ENCODE results near the gene GHR. TPM values are rescaled to one million over a fixed set of nuclear protein-coding genes. Genes with fewer than 3 reads are reported as not detected.

Gene GHR
- total and polyA plus RNA-seq, 2 donors (not counting 3 experiments of a cell fraction or from before 2014, with no cell fraction given), result 0.27 to 0.28 TPM

GRCh38 chr5:42641336-42642005 is 218.2 kb downstream of the GHR start:
- Histone ChIP-seq H3K9me3 (replicated peaks; ENCODE audit: control insufficient read depth, insufficient read depth, low read length) (no peaks in the 10 kb centered on the region), H3K9ac (replicated peaks; ENCODE audit: extremely low read depth, insufficient read depth, low read length) (no peak overlapping the region), H3K4me1 (ENCODE audit: control insufficient read depth, extremely low read depth, insufficient read depth, low read length) (no peaks in the 10 kb centered on the region), H3K27me3 (ENCODE audit: control insufficient read depth in 2 of 2, insufficient read depth in 2 of 2, low read length in 2 of 2) (no peaks in the 10 kb centered on the region), H3K36me3 (ENCODE audit: control insufficient read depth in 2 of 2, extremely low read depth in 1 of 2, insufficient read depth in 2 of 2, low read length in 2 of 2) (no peaks in the 10 kb centered on the region), H2AFZ (ENCODE audit: low read depth, low read length) (no peak overlapping the region), H3K9me1 (replicated peaks; ENCODE audit: control insufficient read depth, extremely low read depth, insufficient read depth, low read length) (no peaks in the 10 kb centered on the region), H3K79me2 (ENCODE audit: control insufficient read depth, insufficient read depth, low read length) (no peaks in the 10 kb centered on the region), H3K4me2 (ENCODE audit: insufficient read depth, low read length) (no peak overlapping the region), H4K20me1 (replicated peaks; ENCODE audit: control insufficient read depth, extremely low read depth, insufficient read depth, low read length) (no peaks in the 10 kb centered on the region), H3K4me3 (replicated peaks in 1 of 3; ENCODE audit: insufficient read depth in 1 of 3, low read depth in 1 of 3, low read length in 3 of 3) (no peak overlapping the region), H3K27ac (ENCODE audit: insufficient read depth, low read depth, low read length) (no peak overlapping the region)
- intact Hi-C loops (cut with micrococcal nuclease), result no loop called here
- ChIA-PET POLR2A (no interaction called here), CTCF (interaction anchor here (1.4 kb wide), 1 partner anchor 58 kb away, joined by 3 read pairs; no protein-coding TSS in a partner anchor)
- no peak for TF ChIP-seq JUN (IDR thresholded peaks at IDR 0.05; ENCODE audit: borderline replicate concordance, insufficient read depth, insufficient read length, low read depth)
- TF ChIP-seq CTCF (IDR thresholded peaks at IDR 0.05; ENCODE audit: extremely low read depth in 1 of 2, insufficient read depth in 1 of 2, low read depth in 1 of 2, low read length in 2 of 2), result no peak
- TF ChIP-seq GATA2 (IDR thresholded peaks at IDR 0.05; ENCODE audit: insufficient read depth, insufficient read length, low read depth, low read length), result no peak
- TF ChIP-seq FOS (IDR thresholded peaks at IDR 0.05; ENCODE audit: borderline replicate concordance, insufficient read depth, low read length), result no peak
- no peak for TF ChIP-seq MYC (IDR thresholded peaks at IDR 0.05; ENCODE audit: low read depth, low read length)
- TF ChIP-seq MAX (IDR thresholded peaks at IDR 0.05; ENCODE audit: insufficient read depth, insufficient read length), result no peak
- no peak for TF ChIP-seq POLR2AphosphoS5 (IDR thresholded peaks at IDR 0.05; ENCODE audit: insufficient read depth, low read depth, low read length)
- no peak for TF ChIP-seq EZH2 (IDR thresholded peaks at IDR 0.05; ENCODE audit: borderline replicate concordance, low read depth, low read length, severe bottlenecking)
- TF ChIP-seq POLR2A (IDR thresholded peaks at IDR 0.05; ENCODE audit: low read depth, low read length), result no peak
- no TSS peak for BruUV-seq (replicated peaks)
- dilution Hi-C loops (cut with MboI; ENCODE audit: extremely low pct_ligation_motif_present, low sequenced_read_pairs), result no loop called here
- FAIRE-seq, result no peak
- no peak for DNase-seq (ENCODE audit: low read depth, low spot score)
